Osteoblast (primary cell): ENCODE data around the gene MTO1. TPM values are rescaled to one million over a fixed set of nuclear protein-coding genes. Genes with fewer than 3 reads are reported as not detected.

Experiments used
- DNase-seq: peaks from one replicate; pipeline ENCODE4 v3.0.0; 2011; ENCODE audit warnings: low spot score, mixed read lengths; ENCODE audit not compliant: insufficient read length; ENCODE audit errors: missing footprints
- H2AFZ ChIP-seq: 2 replicates; pipeline ENCODE4 v1.6.0; 2011; ENCODE audit warnings: mild to moderate bottlenecking, low read length
- H3K27ac ChIP-seq: 2 replicates; pipeline ENCODE4 v1.5.1; 2011; ENCODE audit warnings: mild to moderate bottlenecking, low read depth, low read length, moderate library complexity
- H3K27me3 ChIP-seq: 2 replicates; pipeline ENCODE4 v1.6.0; 2012; ENCODE audit warnings: mild to moderate bottlenecking, control low read depth, inconsistent platforms, low read length, moderate library complexity; ENCODE audit not compliant: insufficient read depth
- H3K36me3 ChIP-seq: 2 replicates; pipeline ENCODE4 v1.5.1; 2011; ENCODE audit warnings: mild to moderate bottlenecking, low read length, control low read depth, moderate library complexity; ENCODE audit not compliant: insufficient read depth
- H3K4me1 ChIP-seq: 2 replicates; pipeline ENCODE4 v1.5.1; 2011; ENCODE audit warnings: mild to moderate bottlenecking, low read length, control low read depth, moderate library complexity; ENCODE audit not compliant: insufficient read depth
- H3K4me2 ChIP-seq: 2 replicates; pipeline ENCODE4 v1.6.0; 2011; ENCODE audit warnings: mild to moderate bottlenecking, low read length; ENCODE audit not compliant: insufficient read depth
- H3K4me3 ChIP-seq: fragments of 200-600 bp; sonication (generic); 3 replicates; pipeline ENCODE4 v1.5.1; 2012; ENCODE audit warnings: mild to moderate bottlenecking, low read length, inconsistent platforms; ENCODE audit not compliant: insufficient read depth
- H3K79me2 ChIP-seq: 2 replicates; pipeline ENCODE4 v1.6.0; 2012; ENCODE audit warnings: mild to moderate bottlenecking, low read length, control low read depth, inconsistent platforms; ENCODE audit not compliant: insufficient read depth
- H3K9me3 ChIP-seq: 2 replicates; pipeline ENCODE4 v1.5.1; 2011; ENCODE audit warnings: low read depth, low read length, control low read depth
- H4K20me1 ChIP-seq: 2 replicates; pipeline ENCODE4 v1.6.0; 2012; ENCODE audit warnings: mild to moderate bottlenecking, low read length, control low read depth; ENCODE audit not compliant: insufficient read depth
- CTCF ChIP-seq: IDR thresholded peaks from 2 replicates; pipeline ENCODE4 v1.5.1; 2011; ENCODE audit warnings: mild to moderate bottlenecking, low read depth, low read length, moderate library complexity; ENCODE audit errors: extremely low read depth
- small RNA-seq: library from RNA; depleted of rRNA; stranded (forward); fragments of <200 nt; gene quantifications from one replicate; pipeline ENCODE3, GENCODE V24; 2012
- total RNA-seq: library from RNA; depleted of rRNA; stranded (reverse); fragments of >200 nt; gene quantifications from 2 replicates; pipeline ENCODE4 v1.2.3, GENCODE V29; 2012

The MTO1 gene
- total RNA-seq, 1 donor = 40.9 TPM

- Histone ChIP-seq H4K20me1 (no peaks in the 10 kb centered on the region), H3K4me2 (no peak overlapping the region), H3K36me3 (no peaks in the 10 kb centered on the region), H3K27ac (no peak overlapping the region), H2AFZ (peak overlapping the region; percentile 54), H3K4me3 (no peak overlapping the region), H3K9me3 (no peaks in the 10 kb centered on the region), H3K27me3 (no peaks in the 10 kb centered on the region), H3K79me2 (no peaks in the 10 kb centered on the region), H3K4me1 (peaks cover 5% of the 10 kb centered on the region)
- DNase-seq = peak; percentile 22
- no peak for TF ChIP-seq CTCF
Observed at GRCh38 chr6:73556836-73557235, 95.3 kb downstream of the MTO1 start.

Small RNA genes lying within 50 kb of the gene (small RNA-seq; reads per million reads assigned to genes)
- gene AL603910.2 = not detected
- gene RN7SL827P = not detected
- not detected for gene RNU6-975P

Other genes with a start within 250 kb of the MTO1 start
- gene KHDC1L, start 236.2 kb upstream of the MTO1 start, total RNA-seq = 0.72 TPM in 1 of 2 replicates, not detected in the other
- 2.9 and 4.0 TPM in 2 replicates for gene KHDC1, start 198.5 kb upstream of the MTO1 start, total RNA-seq
- gene DPPA5, start 107.5 kb upstream of the MTO1 start, total RNA-seq = not detected in 2 replicates
- not detected in 2 replicates for gene KHDC3L, start 99.1 kb upstream of the MTO1 start, total RNA-seq
- gene OOEP, start 91.8 kb upstream of the MTO1 start, total RNA-seq = 0.36 and 0.59 TPM in 2 replicates
- gene DDX43, start 66.9 kb upstream of the MTO1 start, total RNA-seq = 5.0 and 8.7 TPM in 2 replicates
- 5.9 and 6.2 TPM in 2 replicates for gene CGAS, start 9.4 kb upstream of the MTO1 start, total RNA-seq
- gene EEF1A1, start 59.3 kb downstream of the MTO1 start, total RNA-seq = 18,909 and 19,513 TPM in 2 replicates
- 38.3 and 38.7 TPM in 2 replicates for gene SLC17A5, start 192.3 kb downstream of the MTO1 start, total RNA-seq
- gene CD109, start 234.5 kb downstream of the MTO1 start, total RNA-seq = 85.5 and 93.4 TPM in 2 replicates